Fibroblast of skin of right quadriceps (primary cell): ENCODE results near the gene TESK2.

Experiments used
- DNase-seq: peaks from one replicate; pipeline ENCODE4 v3.0.0-alpha.2; 2013

TESK2 gene

DNA sequence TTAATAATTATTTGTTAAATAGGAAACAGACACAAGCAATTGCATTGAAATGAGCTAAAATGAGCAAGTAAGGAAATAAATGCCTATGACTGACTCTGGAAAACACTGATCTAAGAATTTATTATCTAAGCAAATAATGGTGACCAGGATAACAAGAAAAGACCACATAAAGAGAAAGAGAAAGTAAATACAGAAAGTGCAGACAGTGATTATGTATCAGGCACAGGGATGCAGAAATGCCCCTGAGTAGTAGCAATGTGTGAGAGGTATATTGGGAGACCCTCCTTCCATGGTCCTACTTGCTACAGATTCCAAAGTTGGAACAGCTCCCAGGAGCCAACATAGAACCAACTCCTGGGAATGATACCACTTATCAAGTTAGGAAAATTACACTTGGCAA, 117.4 kb downstream of the TESK2 start:
- no peak for DNase-seq

DNA sequence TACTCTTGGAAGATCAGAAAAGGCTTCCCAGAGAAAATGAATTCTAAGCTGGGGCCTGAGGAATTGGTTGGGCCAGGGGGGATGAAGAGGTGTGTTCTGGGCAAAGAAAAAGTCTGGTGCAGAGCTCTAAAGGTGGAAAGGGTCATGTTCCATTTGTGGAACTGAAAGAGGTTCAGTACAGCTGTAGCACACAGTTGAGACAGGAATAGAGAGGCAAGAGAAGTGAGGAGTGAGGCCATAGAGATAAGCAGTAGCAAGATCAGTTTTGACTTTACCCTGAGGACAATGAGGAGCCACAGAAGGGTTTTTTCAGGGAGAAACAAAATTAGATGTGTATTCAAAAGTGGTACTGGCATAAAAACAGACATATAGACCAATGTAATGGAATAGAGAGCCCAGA, 120.4 kb downstream of the TESK2 start:
- no peak for DNase-seq

DNA sequence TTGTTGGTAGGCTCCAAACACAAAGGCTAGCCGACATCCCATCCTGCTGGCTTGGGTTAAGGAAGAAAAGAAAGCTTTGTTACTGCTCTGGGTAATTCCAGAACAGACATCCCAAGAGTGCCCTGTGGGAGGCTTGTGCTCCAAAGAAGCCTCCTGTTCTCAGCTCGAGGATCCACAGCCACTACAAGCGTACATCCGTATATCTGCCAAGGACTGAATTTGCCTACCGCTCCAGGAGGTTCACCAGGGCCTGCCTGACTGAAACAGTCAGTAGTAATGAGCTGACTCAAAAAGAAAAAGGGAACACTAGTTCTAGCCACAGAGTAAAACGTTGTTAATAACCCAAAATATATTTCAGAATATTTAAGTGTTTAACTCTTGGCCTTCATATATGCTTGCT, 125.9 kb downstream of the TESK2 start:
- DNase-seq = no peak

DNA sequence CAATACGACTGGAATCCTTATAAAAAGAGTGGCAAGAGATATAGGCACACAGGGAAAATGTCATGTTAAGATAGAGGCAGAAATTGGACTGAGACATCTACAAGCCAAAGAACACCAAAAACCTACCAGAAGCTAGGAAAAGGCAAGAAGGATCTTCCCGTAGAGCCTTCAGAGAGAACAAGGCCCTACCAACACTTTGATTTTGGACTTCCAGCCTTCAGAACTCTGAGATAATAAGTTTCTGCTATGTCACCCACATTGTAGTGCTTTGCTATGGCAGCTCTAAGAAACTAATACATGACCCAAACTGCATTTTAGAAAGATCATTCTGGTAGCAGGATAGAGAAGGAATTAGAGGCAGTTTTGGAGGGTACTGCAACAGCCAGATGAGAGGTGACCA, 126.7 kb downstream of the TESK2 start:
- DNase-seq = no peak

DNA sequence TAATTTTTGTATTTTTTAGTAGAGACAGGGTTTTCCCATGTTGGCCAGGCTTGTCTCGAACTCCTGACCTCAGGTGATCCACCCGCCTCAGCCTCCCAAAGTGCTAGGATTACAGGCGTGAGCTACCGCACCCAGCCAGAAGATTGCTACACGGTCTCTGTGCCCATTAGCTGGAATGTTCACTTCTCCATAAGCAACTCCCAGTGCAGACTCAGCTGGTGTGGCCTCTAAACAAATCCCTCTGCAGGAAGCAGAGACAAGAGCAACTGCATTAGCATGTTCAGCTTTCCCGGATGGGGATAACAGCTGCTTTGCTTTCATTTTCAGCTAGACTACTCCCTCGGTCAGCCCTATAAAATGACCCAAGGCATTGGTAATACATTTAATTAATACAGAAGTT, 130.0 kb downstream of the TESK2 start:
- DNase-seq = peak; percentile 41

DNA sequence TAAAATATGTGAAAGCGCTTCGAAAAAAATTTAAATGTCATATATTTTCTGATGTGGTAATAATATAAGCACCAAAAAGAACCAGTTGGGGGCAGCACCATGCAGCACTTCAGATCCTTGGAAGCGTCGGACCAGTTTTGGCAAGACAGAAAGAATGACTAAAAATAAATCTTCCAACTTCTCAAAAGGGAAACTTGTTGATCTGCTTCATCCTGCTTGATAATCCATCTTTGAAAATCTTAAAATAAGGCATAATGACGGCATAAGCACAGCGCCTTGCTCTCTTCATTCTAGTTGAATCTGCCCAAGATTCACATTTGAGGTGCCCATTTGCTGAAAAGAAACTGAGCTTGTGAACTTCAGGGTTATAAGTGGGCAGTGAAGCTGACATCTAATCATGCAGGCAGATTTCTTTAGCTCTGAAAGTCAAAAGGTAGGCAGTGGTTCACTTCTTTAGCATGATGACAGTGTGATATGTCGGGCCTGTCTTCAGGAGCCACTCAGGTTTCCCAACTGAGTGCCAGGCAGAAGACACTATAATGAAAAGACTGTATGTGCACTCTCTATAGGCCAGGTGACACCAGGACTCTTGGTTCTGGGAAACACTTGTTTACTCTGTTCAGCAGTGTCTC, 131.0 kb downstream of the TESK2 start:
- DNase-seq = peak; percentile 61

DNA sequence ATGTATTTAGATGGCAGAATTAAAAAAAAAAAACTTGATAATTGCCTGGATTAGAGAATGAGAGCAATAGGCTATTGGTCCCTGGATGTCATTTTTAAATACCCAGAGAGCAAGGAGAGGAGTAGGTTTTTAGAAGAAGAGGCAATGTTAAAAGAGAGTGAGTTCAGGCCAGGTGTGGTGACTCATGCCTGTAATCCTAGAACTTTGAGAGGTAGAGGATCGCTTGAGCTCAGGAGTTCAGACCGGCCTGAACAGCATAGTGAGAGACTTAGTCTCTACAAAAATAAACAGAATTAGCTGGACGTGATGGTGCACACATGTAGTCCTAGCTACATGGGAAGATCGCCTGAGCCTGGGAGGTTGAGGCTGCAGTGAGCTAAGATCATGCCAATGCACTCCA, 134.8 kb downstream of the TESK2 start:
- no peak for DNase-seq

DNA sequence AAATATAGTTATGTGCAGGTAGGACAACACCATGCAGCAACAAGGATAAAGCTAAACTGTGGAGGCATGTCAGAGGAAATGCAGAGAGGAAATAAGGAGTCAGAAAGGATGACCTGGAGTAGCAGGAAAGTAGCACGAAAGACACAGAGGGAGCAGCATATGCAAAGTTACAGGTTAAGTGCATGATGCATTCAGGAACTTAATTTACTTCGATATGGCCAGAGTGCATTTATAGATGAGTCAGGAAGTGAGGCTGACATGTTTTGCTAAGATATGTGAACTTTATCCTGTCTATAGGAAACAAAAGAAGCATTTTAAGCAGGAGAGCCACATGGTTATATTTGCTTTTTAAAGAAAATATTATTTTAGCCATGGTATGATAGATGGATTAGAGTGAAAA, 135.3 kb downstream of the TESK2 start:
- no peak for DNase-seq

DNA sequence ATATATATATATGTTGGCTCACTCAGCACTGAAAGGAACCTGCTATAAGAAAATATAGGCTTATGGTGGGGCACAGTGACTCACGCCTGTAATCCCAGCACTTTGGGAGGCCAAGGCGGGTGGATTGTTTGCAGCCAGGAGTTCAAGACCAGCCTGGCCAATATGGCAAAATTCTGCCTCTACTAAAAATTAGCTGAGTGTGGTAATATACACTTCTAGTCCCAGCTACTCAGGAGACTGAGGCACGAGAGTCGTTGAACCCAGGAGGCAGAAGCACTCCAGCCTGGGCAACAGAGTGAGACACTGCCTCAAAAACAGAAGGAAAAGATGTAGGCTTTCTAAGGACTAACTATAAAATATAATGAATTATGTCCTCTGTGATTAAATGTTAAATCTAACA, 136.1 kb downstream of the TESK2 start:
- DNase-seq = no peak

DNA sequence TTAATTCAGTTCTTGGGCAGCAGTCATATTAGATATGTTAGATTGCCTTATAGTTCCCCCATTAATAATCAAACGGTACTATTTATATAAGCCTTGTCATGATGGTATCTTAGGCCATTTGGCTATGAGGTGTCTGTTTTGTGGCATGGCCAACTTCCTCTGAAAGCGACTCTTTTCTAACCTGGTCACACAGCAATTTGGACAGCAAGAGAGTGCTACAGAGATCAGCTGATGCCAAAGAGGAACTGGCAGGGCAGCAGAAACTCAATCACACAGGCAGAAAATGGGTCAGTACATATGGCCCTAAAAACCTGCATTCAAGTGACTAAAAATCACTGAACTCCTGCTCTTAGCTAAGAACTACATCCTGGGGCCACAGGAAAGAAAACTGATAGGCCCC, 137.3 kb downstream of the TESK2 start:
- DNase-seq = no peak

DNA sequence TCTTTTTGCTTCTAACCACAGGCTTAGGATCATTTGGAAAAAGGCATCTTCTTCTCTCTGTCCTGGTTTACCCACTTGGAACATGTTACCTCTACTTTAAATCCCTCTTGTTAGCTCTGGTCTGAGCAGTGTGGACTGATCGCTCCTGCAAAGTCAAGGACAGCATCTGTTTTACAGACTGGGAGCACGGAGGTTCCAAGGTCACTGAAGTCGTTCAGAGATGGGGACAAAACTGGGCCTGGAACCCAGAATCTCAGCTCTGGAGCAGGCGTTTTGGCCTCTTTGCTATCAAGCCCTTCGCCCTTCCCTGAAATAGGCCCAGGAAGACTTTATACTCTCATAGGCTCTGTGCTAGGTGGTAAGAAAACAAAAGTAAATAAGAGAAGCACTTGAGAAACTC, 139.5 kb downstream of the TESK2 start:
- no peak for DNase-seq

DNA sequence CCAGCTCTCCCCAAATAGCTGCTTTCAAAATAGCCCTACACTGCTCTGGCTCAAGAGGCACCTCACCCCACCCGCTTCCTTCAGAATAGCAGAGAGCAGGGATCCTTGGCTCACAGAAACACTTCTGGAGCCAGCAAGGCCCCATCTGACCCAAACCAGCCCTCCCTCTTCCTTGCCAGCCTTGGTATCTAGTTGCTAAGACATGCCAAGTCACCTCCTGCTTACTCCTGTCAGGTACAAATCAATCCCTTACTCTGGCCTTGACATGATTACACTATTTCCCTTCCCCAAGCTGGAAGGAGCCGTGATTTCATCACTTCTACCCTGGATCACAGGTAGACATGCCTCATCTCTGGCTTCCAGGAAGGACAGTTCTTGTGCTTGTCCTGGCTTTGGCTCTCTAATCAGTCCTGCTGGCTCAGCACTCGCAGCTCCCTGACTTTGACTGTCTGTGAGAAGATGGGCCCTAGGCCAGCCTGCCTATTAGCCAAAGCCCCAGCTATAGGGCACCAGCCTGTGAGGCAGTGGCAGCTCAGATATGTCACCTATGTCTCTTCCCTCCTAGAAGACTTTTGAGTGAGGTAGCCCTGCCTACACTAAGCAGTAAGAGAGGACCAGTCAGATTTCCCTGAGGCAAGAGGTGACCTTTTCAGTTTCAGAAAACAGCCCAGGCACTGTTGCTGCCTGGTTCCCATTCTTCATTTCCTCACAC, 141.8 kb downstream of the TESK2 start:
- no peak for DNase-seq

DNA sequence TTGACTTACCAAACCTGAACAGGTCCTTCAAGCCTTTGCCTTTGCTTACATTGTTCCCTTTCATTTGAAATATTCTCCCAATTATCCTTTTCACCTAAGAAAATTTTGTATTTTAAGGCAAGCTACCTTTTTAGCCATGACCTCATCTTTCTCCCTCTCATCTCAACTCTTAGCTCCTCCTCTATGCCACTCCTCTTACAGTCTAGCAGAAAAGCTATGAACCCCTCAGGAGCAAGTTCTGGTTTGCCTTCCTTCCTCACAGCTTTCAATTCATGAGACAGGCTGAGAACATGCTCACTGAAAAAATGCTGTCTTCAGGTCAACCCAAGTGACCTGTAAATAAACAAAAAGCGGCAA, 142.4 kb downstream of the TESK2 start:
- no peak for DNase-seq

DNA sequence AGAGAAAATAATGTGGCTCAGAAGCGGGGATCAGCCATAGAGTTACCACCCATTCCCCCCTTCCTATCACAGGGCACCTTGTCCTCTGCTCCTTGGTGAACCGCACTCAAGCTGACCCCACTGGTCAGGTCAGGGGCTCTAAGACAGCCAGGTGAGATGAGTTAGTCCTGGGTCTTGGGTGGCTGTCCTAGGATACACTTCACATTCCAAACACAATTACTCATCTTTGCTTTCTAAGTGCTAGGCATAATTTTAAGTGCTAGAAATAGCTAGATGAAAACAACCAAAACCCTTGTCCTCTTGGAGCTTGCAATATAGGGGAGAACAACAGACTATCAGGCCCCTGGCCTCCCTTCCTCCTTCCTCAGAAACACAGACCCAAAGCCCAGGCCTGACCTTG, 142.9 kb downstream of the TESK2 start:
- DNase-seq = peak; percentile 34

DNA sequence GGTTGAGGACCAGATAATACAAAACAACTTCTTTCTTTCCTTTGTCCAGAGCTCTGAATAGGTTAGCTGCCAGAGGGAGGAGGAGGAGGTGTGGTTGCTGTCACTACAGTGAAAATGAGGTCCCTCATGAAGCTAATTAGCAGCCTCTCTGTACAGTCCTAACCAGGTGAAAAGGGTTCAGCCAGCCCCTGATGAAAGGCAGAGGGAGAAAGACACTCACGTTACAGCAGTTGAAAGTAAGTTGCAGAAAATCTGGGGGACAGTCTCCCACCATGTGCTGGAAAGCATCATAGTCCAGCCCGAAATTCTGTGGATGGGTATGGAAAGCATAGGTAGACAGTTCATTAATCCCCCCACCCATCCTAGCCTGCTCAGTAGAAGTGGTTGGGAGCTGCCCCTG, 144.5 kb downstream of the TESK2 start:
- no peak for DNase-seq

DNA sequence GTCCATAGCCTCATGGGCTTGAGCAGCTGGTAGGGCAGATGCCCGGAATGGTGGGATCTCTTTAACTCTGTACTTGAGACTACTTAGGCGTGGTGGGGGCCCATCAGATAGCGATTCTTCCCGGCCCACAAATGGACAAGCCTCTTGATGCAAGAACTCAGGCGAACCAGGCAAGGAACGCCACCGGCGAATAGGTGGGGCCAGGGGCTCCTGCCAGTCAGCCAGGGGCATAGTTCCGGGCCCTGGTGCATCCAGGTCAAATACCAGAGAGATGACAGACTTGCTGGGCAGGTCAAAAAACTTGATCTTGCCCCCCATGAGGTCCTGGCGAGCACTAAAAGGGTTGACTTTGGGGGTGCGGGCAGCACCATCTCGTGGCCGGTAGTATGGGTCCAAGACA, 145.9 kb downstream of the TESK2 start:
- no peak for DNase-seq

DNA sequence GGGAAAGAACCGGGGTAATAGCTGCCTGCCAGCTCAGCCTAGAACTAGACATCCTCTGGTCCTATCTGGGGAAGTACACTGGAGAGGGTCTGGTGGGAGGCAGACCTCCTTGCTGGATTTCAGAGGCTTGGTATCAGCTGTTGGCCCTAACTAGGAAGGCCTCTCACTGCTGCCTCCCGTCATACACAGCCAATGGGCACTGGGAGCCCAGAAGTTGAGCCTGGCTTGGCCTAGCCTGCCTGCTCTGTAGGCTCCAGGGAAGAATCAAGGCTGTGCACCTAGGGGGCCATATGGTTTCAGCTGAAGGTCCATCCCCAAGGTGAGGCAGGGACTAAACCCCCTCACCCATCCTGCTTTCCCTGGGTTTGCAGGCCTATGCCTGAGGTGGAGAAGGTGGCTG, 146.5 kb downstream of the TESK2 start:
- no peak for DNase-seq

DNA sequence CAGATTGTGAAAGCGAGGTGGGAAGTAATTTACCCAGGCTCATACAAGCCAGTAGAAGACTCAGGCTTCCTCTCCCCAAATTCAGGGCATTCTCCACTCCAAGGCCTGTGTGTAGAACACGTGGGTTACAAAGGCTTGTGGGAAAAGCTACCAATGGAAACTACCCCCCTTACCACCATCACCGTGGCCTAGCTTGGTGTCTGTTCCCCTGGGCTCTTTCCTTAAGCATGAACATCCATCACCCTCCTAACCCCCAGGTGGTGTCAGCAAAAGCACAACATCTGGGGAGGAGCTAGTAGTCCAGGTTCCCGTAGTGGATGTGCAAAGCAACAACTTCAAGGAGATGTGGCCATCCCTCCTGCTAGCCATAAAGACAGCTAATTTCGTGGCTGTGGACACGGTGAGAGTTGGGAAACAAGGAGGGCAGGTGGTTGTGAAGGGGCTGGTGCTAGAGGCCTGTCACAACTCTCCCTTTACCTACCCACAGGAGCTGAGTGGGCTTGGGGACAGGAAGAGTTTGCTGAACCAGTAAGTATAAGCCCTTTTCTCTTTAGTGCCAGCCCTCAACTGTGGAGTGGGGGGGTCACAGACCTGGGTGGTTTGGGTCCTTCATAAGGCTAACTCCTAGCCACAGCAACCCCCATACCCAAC, 150.0 kb downstream of the TESK2 start:
- DNase-seq = peak; percentile 15

DNA sequence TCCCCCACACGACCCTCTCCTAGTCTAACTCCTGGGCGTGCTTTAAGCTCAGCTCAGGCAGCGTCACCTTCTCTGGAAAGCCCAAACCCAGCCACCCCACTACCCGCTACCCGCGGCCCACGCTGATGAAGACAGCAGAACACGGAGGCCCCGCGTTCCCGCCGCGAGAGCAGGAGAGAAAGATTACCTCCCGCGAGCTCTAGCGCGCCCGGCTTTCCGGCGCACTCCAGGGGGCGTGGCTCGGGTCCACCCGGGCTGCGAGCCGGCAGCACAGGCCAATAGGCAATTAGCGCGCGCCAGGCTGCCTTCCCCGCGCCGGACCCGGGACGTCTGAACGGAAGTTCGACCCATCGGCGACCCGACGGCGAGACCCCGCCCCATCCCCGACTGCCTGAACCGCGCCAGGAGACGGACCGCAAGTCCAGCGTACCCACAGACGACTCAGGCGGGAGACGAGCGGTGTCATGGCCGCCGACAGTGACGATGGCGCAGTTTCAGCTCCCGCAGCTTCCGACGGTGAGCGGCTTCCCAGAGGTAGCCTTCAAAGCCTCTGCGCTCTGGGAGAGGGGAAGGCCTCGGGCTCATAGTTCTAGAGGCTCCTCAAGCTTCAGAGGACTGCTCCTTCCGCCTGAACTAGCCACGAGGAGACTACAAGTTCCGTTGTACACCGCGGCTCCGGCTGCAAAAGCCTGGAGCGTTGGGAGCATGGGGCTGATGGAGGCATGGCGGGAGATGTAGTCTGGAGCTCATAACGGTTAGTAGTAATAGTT, 151.0 kb downstream of the TESK2 start, which contains the start of the genes MUTYH and TOE1:
MUTYH (minus strand) TSS at position 652 of the 770 bp plus-strand sequence. CDS start 5,935 bp downstream, outside the sequence.
TOE1 (plus strand) TSS at position 382 of the 770 bp plus-strand sequence; CDS start at position 465, 83 bp downstream.
- DNase-seq = peak; percentile 92

DNA sequence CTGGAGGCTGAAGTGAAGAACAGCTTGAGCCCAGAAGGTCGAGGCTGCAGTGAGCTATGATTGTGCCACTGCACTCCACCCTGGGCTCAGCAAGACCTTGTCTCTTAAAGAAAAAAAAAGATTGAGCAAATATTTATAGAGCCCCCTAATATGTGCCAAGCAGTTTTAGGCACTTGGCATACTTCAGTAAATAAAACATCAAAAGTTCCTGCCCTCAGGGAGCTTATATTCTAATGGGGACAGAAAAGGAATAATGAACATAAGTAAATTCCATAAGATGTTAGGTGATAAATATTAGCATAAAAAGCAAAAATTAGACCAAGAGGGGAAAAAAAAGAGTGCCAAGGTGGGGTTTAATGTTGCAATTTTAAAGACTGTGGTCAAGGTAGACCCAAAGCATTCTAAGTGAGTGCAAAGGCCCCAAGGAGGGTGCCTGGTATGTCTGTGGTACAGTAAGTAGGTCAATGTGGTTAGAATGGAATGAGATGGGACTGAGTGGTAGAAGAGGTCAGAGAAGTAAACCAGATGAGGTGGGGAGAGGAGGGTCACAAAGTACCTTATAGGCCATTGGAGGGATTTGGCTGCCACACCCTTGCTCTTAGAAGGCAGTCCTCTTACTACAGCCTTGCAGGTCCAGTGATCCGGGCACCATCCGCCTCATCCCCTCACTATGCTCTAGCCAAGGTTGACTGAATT, 153.2 kb downstream of the TESK2 start:
- DNase-seq = no peak

DNA sequence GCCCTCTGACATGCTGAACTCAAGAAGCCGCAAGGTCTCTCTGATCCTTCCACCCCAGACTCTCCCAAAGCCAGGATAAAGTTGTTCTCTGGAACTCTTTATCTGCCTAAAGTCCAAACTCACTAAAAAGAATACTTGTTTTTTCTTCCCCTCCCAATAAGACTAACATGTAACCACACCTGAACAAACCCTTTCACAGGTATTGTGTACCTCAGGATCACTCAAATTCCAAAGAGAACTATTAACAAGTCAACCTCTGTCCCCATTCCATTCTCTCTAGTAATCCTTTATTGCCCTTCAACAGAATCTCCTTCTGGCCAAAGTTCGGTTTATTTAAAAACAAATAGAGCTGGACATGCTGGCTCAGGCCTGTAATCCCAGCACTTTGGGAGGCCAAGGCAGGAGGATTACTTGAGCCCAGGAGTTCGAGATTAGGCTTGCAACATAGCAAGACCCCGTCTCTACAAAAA, 155.1 kb downstream of the TESK2 start:
- no peak for DNase-seq
